Activated CD8-positive, alpha-beta memory T cell treated with anti-CD3 and anti-CD28 coated beads, Interleukin-2, amount 50 U/mL, for 4 hours (primary cell): Measurements from ENCODE around the gene CEP192.
"Not testable (repeated sequence)": the region's sequence is repeated elsewhere in the genome, so short reads cannot be mapped to it uniquely, and the experiment has no call there.

Experiments used
- DNase-seq: peaks from one replicate; pipeline ENCODE4 v3.0.0-alpha.2; 2020

Gene CEP192

DNA sequence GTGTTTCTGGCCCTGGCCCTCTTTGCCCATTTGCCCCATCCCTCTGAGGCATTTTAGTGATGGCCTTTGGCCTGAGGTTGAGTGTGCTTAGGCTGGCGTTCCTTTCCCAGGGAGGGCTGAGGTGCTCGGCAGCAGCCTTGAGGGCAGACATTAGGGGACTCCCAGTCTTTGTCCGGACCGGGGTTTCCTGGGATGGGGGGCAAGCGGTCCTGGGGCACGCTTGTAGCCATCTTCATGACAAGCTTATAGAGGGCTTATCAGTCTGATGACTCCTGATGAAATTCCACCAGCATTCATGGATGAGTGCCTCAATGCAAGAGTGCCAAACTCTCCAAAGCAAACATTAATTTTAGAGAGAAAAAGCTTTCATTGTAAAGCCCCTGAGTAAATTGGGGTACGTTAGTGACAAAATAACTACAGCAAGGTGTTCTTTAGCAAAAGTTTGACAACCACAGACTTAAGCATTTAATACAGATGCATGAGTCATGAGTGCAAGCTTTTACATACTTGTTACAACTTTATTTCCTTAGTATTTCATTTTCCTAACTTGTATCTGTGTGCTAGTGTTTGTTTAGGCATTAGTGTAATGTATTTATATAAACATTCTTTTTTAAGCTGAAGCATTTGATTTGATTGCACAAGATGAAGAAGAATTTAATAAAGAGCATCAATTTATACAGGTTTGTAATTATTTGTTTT, 45.6 kb downstream of the CEP192 start:
- no peak for DNase-seq

DNA sequence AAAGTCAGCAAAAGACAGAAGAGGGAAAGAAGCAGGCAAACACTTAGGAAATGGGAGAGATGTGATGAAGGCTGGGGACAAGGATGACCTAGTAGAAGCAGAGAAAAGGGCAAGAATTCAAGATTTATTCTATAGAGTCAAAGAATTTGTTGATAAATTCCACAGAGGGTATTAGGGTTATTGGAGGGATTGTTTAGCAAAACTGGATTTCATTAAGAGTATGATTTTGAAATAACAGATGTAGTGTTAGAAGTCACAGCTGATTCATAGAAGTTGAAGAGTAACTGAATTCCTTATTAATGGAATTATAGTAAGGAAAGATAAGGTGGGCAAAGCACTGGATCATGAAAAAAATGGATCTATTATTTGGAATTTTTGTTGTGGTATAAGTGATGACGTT, 48.6 kb downstream of the CEP192 start:
- no peak for DNase-seq

DNA sequence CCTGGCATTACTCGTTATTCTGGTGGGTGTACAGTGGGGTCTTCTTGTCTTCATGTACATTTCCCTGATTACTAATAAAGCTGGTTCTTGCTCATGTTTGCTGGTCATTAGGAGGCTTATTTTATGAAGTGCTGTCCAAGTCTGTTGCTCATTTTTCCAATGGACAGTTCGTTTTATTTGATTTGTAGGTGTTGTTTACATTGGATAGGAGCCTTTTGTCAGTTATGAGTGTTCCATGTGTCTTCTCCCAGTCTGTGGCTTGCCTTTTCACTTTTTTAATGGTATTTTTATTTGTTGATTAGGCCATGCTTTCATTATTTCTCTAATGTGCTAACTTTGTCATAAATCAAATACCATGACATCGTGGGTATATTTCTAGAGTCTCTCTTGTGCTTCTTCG, 51.9 kb downstream of the CEP192 start:
- no peak for DNase-seq

DNA sequence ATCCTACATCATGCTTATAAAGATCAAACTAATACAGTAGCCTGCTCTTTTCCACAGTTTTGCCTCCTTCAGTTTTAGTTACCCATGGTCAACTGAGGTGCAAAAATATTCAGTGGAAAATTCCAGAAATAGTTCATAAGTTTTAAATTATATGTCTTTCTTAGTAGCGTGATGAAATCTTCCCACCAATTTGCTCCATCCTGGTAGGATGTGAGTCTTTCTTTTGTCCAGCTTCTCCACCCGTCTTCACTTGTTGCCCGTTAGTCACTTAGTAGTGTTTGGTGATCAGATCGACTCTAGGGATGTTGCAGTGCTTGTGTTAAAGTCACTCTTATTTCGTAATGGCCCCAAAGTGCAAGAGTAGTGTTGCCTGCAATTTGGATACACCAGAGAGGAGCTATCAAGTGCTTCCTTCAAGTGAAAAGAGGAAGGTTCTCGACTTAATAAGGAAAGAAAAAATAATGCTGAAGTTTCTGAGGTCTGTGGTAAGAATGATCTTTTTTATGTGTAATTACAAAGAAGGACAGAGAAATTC, 57.0 kb downstream of the CEP192 start:
- DNase-seq: no peak

DNA sequence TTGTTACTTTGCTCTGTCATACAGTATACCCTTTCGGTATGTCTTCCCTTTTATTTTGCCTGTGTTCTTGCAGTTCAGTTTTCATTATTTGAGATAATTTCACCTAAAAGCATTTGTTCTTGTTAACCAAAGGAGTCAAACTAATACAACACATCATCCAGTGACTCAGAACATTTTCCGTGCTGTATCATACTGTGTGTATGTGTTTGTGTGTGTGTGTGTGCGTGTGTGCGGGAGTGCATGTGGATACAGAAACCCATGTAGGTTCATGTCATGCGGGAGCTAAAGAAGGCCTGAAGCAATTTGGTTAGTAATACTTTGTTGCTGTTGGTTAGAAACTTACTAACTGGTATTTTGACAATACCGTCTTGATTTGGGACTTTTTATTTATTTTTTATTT, 60.0 kb downstream of the CEP192 start:
- DNase-seq: no peak

DNA sequence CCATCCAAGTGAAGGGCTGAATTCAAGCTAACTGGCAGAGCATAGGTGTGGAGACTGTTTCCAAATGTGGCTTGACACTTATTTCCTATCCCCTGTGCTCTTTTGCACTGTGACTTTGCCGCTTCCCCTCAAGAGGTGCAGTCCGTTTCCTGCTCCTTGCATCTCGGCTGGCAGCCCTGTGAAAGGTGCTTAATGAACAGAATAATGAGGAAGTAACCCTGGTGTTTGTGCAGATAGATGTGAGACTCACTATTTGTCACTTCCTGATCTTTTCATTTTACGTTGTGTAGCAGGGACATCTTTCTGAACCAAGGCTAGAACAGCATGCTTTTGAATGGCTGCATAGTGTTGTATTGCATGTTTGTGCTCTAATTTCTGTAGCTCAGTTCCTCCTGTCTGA, 60.8 kb downstream of the CEP192 start:
- no peak for DNase-seq

DNA sequence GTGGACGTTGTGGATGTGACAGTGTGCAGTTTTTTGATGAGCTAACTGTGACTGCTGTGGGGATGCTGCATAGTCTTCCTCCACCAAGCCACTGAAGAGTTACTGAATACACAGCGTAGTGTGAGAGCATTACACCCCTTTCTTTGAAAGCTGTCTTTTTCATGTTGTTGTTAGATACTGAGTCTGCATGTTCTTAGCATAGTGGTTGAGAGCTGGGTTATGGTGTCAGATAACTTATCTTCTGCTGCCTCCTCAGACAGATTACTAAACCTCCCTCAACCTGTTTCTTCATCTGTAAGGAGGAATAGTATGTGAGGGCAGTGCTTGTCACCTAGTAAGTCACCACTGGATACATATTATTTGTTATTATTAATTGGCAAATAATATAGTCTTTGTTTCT, 63.2 kb downstream of the CEP192 start:
- DNase-seq: no peak

DNA sequence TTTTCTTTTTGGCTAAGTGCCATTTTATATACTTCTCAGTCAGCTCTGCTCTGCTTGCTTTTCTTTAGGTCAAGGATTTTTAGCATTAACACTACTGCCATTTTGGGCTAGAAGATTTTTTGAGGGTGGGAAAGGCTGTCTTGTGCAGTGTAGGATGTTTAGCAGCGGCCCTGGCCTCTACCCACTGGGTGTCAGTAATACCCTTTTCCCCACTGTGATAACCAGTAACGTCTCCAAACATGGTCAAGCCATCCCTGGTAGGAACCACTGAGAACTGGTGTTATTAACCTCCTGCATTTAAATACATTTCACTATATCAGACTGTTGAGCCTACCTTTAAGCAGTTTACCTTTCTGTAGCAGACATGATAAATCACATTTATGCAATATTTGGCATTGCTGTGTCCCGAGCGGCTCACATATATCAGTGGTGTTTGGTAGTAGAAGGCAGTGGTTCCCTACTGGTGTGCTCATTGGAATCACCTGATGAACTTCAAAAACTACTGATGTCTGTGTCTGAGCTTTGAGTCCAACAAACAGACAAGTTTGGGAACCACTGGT, 70.5 kb downstream of the CEP192 start:
- DNase-seq: no peak

DNA sequence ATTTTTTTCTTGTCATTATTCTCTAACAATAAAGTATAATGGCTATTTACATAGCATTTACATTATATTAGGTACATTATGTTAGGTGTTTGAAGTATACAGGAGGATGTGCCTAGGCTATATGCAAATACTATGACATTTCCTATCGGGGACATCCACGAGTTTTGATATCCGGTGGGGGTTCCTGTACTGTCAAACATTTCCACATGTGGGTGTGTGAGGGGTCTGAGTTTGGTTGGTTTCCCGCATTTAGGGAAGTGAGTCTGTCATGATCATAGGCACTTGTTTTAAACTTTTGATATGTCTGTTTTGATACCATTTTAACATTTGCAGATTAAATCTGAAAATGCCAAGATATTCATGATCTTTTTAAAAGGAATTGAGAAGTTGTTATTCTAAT, 76.0 kb downstream of the CEP192 start:
- no peak for DNase-seq

DNA sequence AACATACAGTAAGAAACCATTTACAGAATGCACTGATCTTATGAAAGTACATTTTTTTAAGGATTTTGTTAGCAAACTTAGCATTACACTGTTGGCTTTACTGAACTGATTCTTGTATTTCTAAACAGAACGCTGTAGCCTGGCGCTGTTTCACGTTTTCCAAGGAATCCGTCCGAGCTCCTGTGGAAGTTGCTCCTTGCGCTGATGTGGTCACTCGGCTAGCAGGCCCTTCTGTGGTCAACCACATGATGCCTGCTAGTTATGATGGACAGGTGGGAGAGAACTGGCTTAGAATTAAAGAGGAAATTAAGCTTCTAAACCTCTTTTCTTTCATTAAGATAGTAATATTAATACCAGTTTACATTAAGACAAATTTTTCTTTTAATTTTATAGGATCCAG, 76.8 kb downstream of the CEP192 start:
- no peak for DNase-seq

DNA sequence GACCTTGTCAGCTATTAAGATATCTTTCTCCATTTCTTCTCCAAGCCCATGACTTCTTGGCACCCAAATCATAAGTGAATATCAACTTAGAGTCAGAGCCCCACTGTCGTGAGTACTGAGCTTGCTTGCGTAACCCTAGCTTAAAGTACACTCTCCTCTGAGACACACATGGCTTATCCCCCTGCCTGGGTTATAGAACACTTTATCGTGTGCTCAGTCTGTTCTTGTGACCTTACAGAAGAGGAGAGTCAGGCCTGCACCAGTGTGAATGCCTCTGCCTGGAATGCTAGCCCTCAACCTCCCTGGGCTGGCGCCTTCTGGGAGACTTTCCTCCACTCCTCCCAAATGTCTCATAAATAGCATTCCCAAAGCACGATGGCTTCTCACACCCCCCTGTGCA, 79.3 kb downstream of the CEP192 start:
- no peak for DNase-seq

DNA sequence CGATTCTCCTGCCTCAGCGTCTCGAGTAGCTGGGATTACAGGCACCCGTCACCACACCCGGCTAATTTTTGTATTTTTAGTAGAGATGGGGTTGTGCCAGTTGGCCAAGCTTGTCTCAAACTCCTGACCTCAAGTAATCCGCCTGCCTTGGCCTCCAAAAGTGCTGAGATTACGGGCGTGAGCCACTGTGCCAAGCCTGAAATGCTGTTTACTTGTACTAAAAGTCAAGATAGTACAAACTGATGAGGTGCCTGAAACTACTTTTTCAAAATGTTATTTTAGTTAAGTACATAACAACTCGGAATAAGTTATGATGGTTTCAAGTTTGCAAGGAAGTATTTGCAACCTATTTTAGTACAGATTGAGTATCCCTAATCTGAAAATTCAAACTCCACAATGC, 85.7 kb downstream of the CEP192 start:
- no peak for DNase-seq

DNA sequence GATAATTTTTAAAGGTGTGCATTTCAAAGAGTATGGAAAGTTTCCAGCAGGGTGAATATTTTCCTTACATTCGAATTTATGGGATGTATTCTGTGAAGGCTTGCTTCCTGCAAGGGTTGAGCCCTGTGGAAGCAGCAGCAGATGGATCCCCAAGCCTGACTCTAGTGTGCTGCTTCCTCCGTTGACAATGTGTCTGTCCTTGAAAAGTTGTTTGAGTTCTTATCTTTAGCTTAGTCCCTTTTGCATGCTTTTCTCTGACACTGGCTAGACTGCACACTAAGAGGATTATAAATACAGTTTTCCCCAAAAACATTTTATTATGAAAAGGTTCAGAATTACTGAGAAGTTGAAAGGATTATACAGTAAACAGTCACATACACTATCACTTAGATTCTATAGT, 86.3 kb downstream of the CEP192 start:
- DNase-seq: no peak

DNA sequence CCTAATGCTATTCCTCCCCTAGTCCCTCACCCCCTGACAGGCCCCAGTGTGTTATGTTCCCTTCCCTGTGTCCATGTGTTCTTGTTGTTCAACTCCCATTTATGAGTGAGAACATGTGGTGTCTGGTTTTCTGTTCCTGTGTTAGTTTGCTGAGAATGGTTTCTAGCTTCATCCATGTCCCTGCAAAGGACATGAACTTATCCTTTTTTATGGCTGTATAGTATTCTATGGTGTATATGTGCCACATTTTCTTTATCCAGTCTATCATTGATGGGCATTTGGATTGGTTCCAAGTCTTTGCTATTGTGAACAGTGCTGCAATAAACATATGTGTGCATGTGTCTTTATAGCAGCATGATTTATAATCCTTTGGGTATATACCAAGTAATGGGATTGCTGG, 86.9 kb downstream of the CEP192 start:
- not testable (repeated sequence) for DNase-seq

DNA sequence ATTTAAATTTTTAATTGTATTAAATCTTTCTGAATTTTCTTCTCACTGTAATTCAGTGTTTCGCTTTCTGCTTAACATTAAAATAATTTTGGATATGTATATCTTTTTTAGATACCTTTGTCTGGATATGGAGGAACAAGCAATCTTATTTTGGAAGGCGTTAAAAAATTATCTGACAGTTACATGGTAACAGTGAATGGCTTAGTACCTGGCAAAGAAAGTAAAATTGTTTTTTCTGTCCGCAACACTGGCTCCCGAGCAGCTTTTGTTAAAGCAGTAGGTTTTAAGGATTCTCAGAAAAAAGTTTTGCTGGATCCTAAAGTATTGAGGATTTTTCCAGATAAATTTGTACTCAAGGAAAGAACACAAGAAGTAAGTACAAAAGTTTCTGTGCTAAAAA, 95.7 kb downstream of the CEP192 start:
- DNase-seq: no peak

DNA sequence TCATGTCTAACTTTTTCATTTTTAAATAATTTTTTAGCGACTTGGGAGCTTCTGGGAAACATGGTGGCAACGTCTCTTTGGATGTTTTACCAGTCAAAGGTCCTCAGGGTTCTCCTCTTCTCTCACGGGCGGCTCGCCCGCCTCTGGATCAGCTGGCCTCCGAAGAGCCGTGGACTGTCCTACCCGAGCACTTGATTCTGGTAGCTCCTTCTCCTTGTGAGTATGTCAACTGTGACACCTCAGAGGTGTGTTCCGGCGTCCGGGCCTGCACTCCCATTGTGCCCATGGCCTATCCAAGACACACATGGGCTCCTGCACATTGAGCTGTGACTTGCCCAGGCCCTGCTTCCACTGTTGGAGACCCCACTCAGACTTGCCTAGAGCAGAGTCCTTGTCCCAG, 104.3 kb downstream of the CEP192 start:
- DNase-seq: no peak

DNA sequence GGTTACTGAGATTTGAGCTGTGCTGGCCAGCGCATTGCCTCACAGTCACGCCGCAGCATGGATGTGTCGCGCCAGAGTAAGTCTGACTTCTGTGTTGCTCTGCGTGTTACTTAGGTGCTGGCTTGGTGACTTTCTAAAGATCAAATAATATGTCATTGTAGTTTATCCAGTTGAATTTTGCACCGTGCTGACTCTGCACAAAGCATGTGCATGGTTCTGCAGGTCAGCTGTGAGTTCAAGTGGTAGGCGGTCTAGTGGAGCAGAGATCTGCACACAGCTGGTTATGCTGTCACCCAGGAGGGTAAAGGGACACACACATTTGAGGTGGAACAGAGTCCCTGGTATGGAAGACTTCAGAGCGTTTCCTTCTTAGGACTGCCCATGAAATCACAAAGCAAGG, 105.1 kb downstream of the CEP192 start:
- DNase-seq: no peak

DNA sequence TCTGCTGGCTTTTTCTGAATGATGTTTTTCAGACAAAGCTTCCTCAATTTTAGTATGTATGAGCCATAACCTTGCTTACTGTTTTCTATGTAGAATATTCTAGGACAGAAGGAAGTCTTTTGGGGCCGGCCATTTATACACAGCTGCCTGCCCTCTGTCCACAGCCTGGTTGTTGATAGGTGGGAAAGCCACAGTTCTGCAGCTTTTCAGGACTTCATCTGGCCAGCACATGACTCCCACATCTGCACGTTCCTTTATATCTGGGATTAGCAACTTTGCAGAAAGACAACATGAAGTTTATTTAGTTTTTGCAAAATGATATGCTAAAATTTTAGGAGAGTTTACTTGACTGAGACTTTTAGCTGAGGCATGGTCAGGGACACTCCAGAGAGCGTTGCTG, 105.6 kb downstream of the CEP192 start:
- DNase-seq: no peak

DNA sequence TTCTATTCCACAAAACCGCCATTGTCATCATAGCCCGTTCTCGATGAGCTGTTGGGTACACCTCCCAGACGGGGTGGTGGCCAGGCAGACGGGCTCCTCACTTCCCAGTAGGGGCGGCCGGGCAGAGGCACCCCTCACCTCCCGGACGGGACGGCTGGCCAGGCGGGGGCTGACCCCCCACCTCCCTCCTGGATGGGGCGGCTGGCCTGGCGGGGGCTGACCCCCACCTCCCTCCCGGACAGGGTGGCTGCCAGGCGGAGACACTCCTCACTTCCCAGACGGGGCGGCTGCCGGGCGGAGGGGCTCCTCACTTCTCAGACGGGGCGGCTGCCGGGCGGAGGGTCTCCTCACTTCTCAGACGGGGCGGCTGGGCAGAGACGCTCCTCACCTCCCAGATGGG, 106.9 kb downstream of the CEP192 start:
- DNase-seq: not testable (repeated sequence)

DNA sequence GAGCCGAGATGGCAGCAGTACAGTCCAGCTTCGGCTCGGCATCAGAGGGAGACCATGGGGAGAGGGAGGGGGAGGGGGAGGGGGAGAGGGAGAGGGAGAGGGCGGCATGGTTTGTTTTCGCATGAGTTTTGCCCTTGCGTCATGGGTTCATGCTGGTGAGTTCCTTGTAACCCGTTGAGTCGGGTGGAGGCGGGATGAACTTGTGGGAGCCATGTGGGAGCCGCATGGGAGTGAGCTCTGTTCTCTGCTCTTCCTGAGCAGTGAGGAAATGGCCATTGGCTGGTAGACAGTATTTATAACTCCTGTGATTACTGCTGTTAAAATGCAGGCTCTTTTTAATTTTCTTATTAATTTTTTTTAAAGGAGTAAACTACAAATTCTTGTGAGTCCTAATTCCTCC, 108.0 kb downstream of the CEP192 start:
- DNase-seq: no peak

DNA sequence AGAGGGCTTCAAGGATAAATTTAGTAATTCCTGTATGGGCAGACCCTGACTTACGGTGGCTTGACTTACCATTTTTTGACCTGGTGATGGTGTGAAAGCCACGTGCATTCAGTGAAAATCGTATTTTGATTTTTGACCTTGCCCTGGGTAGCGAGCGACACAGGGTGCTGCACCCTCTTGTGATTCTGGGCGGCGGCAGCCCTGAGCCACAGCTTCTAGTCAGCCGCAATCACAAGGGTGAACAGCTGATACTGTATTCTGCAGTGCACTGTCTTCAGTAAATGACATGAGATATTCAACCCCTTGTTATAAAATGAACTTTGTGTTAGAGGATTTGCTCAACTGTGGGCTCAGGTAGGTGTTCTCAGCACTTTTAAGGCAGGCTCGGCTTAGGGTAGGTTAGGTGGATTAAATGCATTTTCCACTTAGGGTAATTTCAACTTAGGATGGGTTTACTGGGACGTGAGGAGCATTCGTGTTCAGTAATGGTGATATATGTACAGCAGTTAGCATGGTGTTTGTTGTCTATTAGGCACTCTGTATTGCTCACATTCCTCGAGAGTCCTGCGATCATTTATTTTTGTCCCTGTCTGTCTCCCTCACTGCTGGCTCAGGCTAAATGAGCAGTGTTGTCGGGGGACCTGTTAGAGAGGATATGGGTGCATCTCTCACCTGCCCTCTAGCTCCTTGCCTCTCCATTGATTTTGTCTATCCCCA, 109.9 kb downstream of the CEP192 start:
- DNase-seq: no peak

DNA sequence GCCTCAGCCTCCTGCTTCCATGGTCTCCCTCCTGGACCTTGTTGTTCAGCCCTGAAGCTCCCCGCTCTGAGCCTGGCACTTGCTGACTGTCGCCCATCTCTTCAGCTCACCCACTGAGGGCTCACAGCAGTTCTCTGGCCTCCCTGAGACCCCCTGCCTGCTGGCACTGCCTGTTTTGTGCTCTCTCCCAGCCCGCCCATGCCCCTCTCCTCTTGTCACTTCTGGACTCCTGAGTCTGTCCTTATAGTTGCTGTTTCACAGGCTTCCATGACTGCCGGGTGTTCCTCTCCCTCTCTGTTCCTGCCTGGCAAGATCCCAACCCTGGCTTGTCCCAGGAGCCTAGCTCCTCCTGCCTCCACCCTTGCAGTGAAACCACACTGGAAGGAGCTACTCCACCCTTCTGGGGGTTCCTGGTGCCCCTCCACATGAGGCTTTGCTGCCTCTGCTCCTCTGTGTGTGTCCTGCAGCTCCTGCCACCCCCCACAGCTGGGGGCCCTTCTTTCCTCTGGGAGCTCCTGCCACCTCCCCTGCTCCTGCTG, 110.6 kb downstream of the CEP192 start:
- no peak for DNase-seq

DNA sequence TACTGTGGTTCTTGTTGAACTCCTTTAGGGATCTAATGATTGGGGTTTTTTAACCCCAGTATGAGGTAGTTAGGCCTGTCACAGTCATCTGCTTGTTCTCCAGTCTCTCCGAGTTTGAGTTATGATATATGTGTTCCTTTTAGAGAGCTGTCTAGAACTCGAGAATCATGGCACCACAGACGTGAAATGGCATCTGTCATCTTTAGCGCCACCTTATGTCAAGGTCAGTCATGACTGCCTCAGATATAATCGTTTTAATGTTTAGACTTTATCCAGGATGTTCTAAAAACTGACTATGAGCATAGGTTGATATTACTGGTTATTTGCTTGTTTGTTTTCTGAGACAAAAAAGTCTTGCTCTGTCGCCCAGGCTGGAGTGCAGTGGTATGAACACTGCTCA, 112.2 kb downstream of the CEP192 start:
- DNase-seq: no peak

DNA sequence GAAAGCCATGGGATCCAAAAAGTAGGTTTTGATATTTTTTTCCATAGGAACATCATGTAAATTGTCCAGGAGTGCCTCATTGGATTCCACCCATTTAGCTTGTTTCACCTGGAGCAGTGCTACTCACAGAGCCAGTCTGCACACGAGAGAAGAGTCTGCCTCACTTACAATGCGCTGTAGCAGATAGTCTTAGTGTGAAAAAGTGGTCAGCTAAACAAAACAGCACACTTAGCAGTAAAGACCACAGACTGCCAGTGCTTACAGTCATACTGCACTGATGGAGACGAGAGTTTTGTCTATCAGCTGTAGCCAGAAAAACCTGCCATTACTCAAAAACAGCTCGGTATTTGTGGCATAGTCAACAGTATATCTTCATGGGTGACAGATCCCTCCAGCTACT, 113.9 kb downstream of the CEP192 start:
- DNase-seq: no peak
